Measurements from ENCODE around the gene CCDC71L.

GRCh38 chr7:106683941-106684340 is 23.0 kb upstream of the CCDC71L start:
- TF ChIP-seq, protein P1, sequence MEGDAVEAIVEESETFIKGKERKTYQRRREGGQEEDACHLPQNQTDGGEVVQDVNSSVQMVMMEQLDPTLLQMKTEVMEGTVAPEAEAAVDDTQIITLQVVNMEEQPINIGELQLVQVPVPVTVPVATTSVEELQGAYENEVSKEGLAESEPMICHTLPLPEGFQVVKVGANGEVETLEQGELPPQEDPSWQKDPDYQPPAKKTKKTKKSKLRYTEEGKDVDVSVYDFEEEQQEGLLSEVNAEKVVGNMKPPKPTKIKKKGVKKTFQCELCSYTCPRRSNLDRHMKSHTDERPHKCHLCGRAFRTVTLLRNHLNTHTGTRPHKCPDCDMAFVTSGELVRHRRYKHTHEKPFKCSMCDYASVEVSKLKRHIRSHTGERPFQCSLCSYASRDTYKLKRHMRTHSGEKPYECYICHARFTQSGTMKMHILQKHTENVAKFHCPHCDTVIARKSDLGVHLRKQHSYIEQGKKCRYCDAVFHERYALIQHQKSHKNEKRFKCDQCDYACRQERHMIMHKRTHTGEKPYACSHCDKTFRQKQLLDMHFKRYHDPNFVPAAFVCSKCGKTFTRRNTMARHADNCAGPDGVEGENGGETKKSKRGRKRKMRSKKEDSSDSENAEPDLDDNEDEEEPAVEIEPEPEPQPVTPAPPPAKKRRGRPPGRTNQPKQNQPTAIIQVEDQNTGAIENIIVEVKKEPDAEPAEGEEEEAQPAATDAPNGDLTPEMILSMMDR (conservative IDR thresholded peaks at IDR 0.05 in 1 of 2, IDR thresholded peaks at IDR 0.05 in 1 of 2; ENCODE audit: extremely low read depth in 1 of 2, insufficient read depth in 1 of 2, low read depth in 1 of 2, low read length in 2 of 2) = no peak
- TF ChIP-seq EZH2 (IDR thresholded peaks at IDR 0.05; ENCODE audit: borderline replicate concordance, low read length) = no peak

All from mammary epithelial cell (primary cell).